ENCODE data around the gene SAAL1. TPM values are rescaled to one million over a fixed set of nuclear protein-coding genes. Genes with fewer than 3 reads are reported as not detected.
A peak's percentile ranks its signal among the peaks of the same experiment; 100 is the strongest.

The SAAL1 gene
- total RNA-seq, 1 experiment from 2014 or later = 32.1 TPM

GRCh38 chr11:18115360-18116127 lies 9.7 kb upstream of the SAAL1 start:
- Histone ChIP-seq H2AFZ (no peak overlapping the region), H3K9me2 (ENCODE audit: insufficient read depth) (no peaks in the 10 kb centered on the region), H3K9me3 (ENCODE audit: insufficient read depth, low read depth) (no peaks in the 10 kb centered on the region), H3K27me3 (ENCODE audit: insufficient read depth, low read depth) (peaks cover 30% of the 10 kb centered on the region), H3K4me3 (no peak overlapping the region), H3K79me2 (ENCODE audit: low read depth) (no peaks in the 10 kb centered on the region), H3K4me2 (peak overlapping the region; percentile 27; the same call in 1 of the 2 replicates), H4K20me1 (ENCODE audit: insufficient read depth) (no peaks in the 10 kb centered on the region), H3K27ac (no peak overlapping the region), H3K36me3 (ENCODE audit: low read depth) (no peaks in the 10 kb centered on the region), H3K4me1 (replicated peaks; ENCODE audit: insufficient read depth) (no peaks in the 10 kb centered on the region), H3F3A (ENCODE audit: insufficient read depth, low read depth) (no peaks in the 10 kb centered on the region)
- TF ChIP-seq, protein P1, sequence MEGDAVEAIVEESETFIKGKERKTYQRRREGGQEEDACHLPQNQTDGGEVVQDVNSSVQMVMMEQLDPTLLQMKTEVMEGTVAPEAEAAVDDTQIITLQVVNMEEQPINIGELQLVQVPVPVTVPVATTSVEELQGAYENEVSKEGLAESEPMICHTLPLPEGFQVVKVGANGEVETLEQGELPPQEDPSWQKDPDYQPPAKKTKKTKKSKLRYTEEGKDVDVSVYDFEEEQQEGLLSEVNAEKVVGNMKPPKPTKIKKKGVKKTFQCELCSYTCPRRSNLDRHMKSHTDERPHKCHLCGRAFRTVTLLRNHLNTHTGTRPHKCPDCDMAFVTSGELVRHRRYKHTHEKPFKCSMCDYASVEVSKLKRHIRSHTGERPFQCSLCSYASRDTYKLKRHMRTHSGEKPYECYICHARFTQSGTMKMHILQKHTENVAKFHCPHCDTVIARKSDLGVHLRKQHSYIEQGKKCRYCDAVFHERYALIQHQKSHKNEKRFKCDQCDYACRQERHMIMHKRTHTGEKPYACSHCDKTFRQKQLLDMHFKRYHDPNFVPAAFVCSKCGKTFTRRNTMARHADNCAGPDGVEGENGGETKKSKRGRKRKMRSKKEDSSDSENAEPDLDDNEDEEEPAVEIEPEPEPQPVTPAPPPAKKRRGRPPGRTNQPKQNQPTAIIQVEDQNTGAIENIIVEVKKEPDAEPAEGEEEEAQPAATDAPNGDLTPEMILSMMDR (conservative IDR thresholded peaks at IDR 0.05) = peak; percentile 97
- TF ChIP-seq EZH2 (IDR thresholded peaks at IDR 0.05; ENCODE audit: low read depth) = no peak
- peak; percentile 63 to 64 for DNase-seq
- intact Hi-C loops (cut with micrococcal nuclease; ENCODE audit: unreplicated experiment) = loop anchor here (1.0 to 10.0 kb wide), 5 partner anchors 409 to 737 kb away; partner anchors contain the start of gene TSG101
- ChIA-PET CTCF (interaction anchor here (0.6 to 1.5 kb wide), 14 partner anchors 9 to 1788 kb away, joined by 3 to 11 read pairs (median 3); partner anchors contain the start of gene SAAL1), POLR2A (ENCODE audit: unreplicated experiment) (interaction anchor here (0.6 kb wide), 2 partner anchors 127 to 590 kb away, joined by 4 read pairs; no protein-coding TSS in a partner anchor)
- no TSS peak for BruUV-seq (replicated peaks)

DNA sequence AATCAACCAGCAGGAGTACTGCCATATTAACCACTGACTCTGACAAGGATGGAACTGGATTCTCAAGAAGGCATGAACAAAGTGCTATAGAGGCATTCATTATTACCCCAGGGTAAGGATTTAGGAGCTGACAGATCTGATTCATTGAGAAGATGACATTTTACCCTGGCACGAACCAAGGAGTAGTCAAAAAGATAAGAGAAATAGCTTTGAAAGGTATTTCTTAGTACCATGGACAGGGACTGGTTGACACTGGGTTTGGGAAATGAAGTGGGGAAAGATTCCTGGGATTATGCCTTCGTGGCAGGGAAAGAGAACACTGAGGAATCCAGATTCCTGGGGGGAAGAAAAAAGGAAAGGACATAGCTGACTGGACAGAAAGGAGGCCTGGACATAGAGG lies 5.1 kb upstream of the SAAL1 start:
- DNase-seq = no peak
- H3K27ac ChIP-seq = no peak overlapping the region
- intact Hi-C loops (cut with micrococcal nuclease; ENCODE audit: unreplicated experiment) = loop anchor here (10.0 kb wide), 2 partner anchors 414 to 516 kb away; partner anchors contain the start of gene TSG101
- H2AFZ ChIP-seq = no peak overlapping the region
- H3K36me3 ChIP-seq (ENCODE audit: low read depth) = no peaks in the 10 kb centered on the region
- H4K20me1 ChIP-seq (ENCODE audit: insufficient read depth) = no peaks in the 10 kb centered on the region
- CTCF ChIA-PET = no interaction called here
- H3K79me2 ChIP-seq (ENCODE audit: low read depth) = no peaks in the 10 kb centered on the region
- TF ChIP-seq, protein P1 (conservative IDR thresholded peaks at IDR 0.05) = no peak
- no peak for TF ChIP-seq EZH2 (IDR thresholded peaks at IDR 0.05; ENCODE audit: low read depth)
- H3K9me2 ChIP-seq (ENCODE audit: insufficient read depth) = no peaks in the 10 kb centered on the region
- no peaks in the 10 kb centered on the region for H3K9me3 ChIP-seq (ENCODE audit: insufficient read depth, low read depth)
- no peak overlapping the region for H3K4me2 ChIP-seq
- POLR2A ChIA-PET (ENCODE audit: unreplicated experiment) = no interaction called here
- no peaks in the 10 kb centered on the region for H3K4me1 ChIP-seq (replicated peaks; ENCODE audit: insufficient read depth)
- peaks cover 9% of the 10 kb centered on the region; the same call in 1 of the 2 replicates for H3F3A ChIP-seq (ENCODE audit: insufficient read depth, low read depth)
- no TSS peak for BruUV-seq (replicated peaks)
- no peak overlapping the region for H3K4me3 ChIP-seq
- H3K27me3 ChIP-seq (ENCODE audit: insufficient read depth, low read depth) = peaks cover 42% of the 10 kb centered on the region

GRCh38 chr11:18108254-18108653 lies 2.4 kb upstream of the SAAL1 start:
- Histone ChIP-seq H3K4me3 (no peak overlapping the region), H3F3A (ENCODE audit: insufficient read depth, low read depth) (peaks cover 9% of the 10 kb centered on the region; the same call in 1 of the 2 replicates), H3K27me3 (ENCODE audit: insufficient read depth, low read depth) (peaks cover 28% of the 10 kb centered on the region), H2AFZ (no peak overlapping the region), H3K4me2 (no peak overlapping the region), H3K79me2 (ENCODE audit: low read depth) (peaks cover 18% of the 10 kb centered on the region), H4K20me1 (ENCODE audit: insufficient read depth) (no peaks in the 10 kb centered on the region), H3K9me3 (ENCODE audit: insufficient read depth, low read depth) (no peaks in the 10 kb centered on the region), H3K4me1 (replicated peaks; ENCODE audit: insufficient read depth) (peaks cover 12% of the 10 kb centered on the region), H3K36me3 (ENCODE audit: low read depth) (no peaks in the 10 kb centered on the region), H3K27ac (no peak overlapping the region), H3K9me2 (ENCODE audit: insufficient read depth) (no peaks in the 10 kb centered on the region)
- CTCF ChIA-PET = no interaction called here
- DNase-seq = no peak
- no TSS peak for BruUV-seq (replicated peaks)
- no peak for TF ChIP-seq EZH2 (IDR thresholded peaks at IDR 0.05; ENCODE audit: low read depth)
- TF ChIP-seq, protein P1 (conservative IDR thresholded peaks at IDR 0.05) = no peak
- intact Hi-C loops (cut with micrococcal nuclease; ENCODE audit: unreplicated experiment) = loop anchor here (5.0 kb wide), 2 partner anchors 96 to 116 kb away; partner anchors contain the start of gene SERGEF
- POLR2A ChIA-PET (ENCODE audit: unreplicated experiment) = no interaction called here

All from PC-9 (cell line).